K562 (cell line): ENCODE results near the gene PCED1B. TPM values are rescaled to one million over a fixed set of nuclear protein-coding genes. Genes with fewer than 3 reads are reported as not detected.

Source experiments
- BMI1 ChIP-seq: fragments of 150-350 bp; IDR thresholded peaks from 2 replicates; pipeline ENCODE4 v1.6.1; 2014; ENCODE audit warnings: low read length
- KDM4B ChIP-seq, 2 experiments: fragments of 450-650 bp in 1 of 2; sonication (generic) in 1 of 2; IDR thresholded peaks; 2 replicates each; pipeline ENCODE4 v1.6.1; 2016 to 2017; ENCODE audit warnings: borderline replicate concordance in 2 of 2, antibody characterized with exemption in 1 of 2, low read depth in 1 of 2, mild to moderate bottlenecking in 1 of 2
- POU5F1 ChIP-seq: fragments of 150-350 bp; IDR thresholded peaks from 2 replicates; pipeline ENCODE4 v1.6.1; 2014; ENCODE audit warnings: borderline replicate concordance, low read length, low read depth, mild to moderate bottlenecking; ENCODE audit not compliant: partially characterized antibody
- PPARD ChIP-seq: fragments of 250-450 bp; sonication (Bioruptor Pico); IDR thresholded peaks from 2 replicates; pipeline ENCODE4 v1.8.0; 2022; ENCODE audit warnings: inconsistent platforms, mild to moderate bottlenecking, moderate library complexity
- PRPF4 ChIP-seq: fragments of 200-400 bp; formaldehyde crosslinking; IDR thresholded peaks from one replicate; pipeline ENCODE4 v1.6.1; 2017; ENCODE audit warnings: low read length, low read depth, mild to moderate bottlenecking; ENCODE audit not compliant: insufficient read depth, poor library complexity, severe bottlenecking
- RBFOX2 ChIP-seq: fragments of 200-400 bp; formaldehyde crosslinking; IDR thresholded peaks from 2 replicates; pipeline ENCODE4 v1.6.1; 2017; ENCODE audit warnings: low read depth, mild to moderate bottlenecking, low read length, moderate library complexity
- TAF1 ChIP-seq: IDR thresholded peaks from 2 replicates; pipeline ENCODE4 v1.6.1; 2011; ENCODE audit warnings: mild to moderate bottlenecking, low read length, moderate library complexity; ENCODE audit not compliant: insufficient read depth, control insufficient read depth, severe bottlenecking; ENCODE audit errors: extremely low read depth
- TCF3 ChIP-seq: sonication (generic); formaldehyde crosslinking; IDR thresholded peaks from 2 replicates; pipeline ENCODE4 v1.4.0; 2020; ENCODE audit warnings: mild to moderate bottlenecking, missing genetic modification reagents
- THRAP3 ChIP-seq: fragments of 450-650 bp; IDR thresholded peaks from 2 replicates; pipeline ENCODE4 v1.6.1; 2016; ENCODE audit warnings: mild to moderate bottlenecking, inconsistent platforms, borderline replicate concordance
- polyA plus RNA-seq, 8 experiments: library from polyadenylated mRNA; depleted of rRNA in 4 of 8; stranded (reverse) in 5 of 8; unstranded in 3 of 8; fragments of >200 nt; fragmentation: Nextera tagmentation in 2 of 8; fragmentation: Illumina TruSeq in 1 of 8; extraction: Ambion mirVana in 2 of 8; extraction: Trizol in 1 of 8; gene quantifications; 2 replicates each; pipeline versions ENCODE4 v1.2.1 to v1.2.3, GENCODE V29; 2011 to 2014; ENCODE audit warnings: inconsistent platforms in 1 of 8, missing spikeins in 1 of 8
- total RNA-seq, 7 experiments: library from RNA; depleted of rRNA in 6 of 7; stranded (reverse); fragments of >200 nt in 6 of 7; fragmentation: Illumina TruSeq in 2 of 7; extraction: Trizol in 2 of 7; gene quantifications; 2 replicates each; pipeline versions ENCODE4 v1.2.1 to v1.2.3, GENCODE V29; 2011 to 2021; ENCODE audit warnings: low replicate concordance in 1 of 7
- TF ChIP-seq, protein P1 (sequence below): fragments of 250-450 bp; sonication (Bioruptor Pico); IDR thresholded peaks from 2 replicates; pipeline ENCODE4 v1.4.0; 2020
- TF ChIP-seq, protein P2 (sequence below): fragments of 200-800 bp; sonication (Bioruptor generic); IDR thresholded peaks from 2 replicates; pipeline ENCODE4 v1.6.1; 2016; ENCODE audit warnings: missing genetic modification characterization, missing compliant biosample characterization
- TF ChIP-seq, protein P3 (sequence below): fragments of 250-450 bp; sonication (Bioruptor Pico); IDR thresholded peaks from 2 replicates; pipeline ENCODE4 v1.4.0; 2020; ENCODE audit warnings: borderline replicate concordance
- TF ChIP-seq, protein P4 (sequence below): sonication (generic); IDR thresholded peaks from 2 replicates; pipeline ENCODE4 v1.6.1; 2016

The PCED1B gene
- total and polyA plus RNA-seq, 9 of the 15 experiments (the other 6 are each of a cell fraction or from before 2014, with no cell fraction given) = 1.2 to 9.3 (median 2.5) TPM

DNA sequence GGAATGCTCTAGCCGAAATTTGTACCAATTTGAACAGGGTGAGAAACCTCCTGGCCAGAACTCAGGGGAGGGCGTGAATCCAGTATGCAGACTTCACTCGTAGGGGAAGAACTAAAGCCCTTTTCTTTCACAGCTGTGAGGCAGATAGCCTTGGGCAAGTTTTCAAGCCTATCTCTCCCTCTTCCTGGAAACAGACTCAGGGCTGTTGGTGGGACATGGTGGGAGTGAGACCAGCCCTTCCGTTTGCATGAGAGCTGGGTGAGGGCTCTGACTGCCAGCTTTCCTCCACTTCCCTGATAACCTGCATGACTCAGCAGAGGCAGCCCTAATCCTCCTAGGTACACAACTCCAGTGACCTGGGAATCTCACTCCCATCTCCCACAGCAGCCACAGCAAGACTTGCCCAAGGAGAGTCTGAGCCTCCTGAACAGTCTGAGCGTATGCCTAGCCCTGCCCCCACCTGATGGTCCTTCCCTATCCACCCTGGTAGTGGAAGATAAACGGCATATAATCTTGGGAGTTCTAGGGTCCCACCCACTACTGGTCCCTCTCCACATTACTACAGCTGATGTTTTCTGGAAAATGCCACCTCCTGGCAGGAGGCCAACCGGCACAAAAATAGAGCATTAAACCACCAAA lies 170.4 kb downstream of the PCED1B start (continued):
- TF ChIP-seq, protein P1, sequence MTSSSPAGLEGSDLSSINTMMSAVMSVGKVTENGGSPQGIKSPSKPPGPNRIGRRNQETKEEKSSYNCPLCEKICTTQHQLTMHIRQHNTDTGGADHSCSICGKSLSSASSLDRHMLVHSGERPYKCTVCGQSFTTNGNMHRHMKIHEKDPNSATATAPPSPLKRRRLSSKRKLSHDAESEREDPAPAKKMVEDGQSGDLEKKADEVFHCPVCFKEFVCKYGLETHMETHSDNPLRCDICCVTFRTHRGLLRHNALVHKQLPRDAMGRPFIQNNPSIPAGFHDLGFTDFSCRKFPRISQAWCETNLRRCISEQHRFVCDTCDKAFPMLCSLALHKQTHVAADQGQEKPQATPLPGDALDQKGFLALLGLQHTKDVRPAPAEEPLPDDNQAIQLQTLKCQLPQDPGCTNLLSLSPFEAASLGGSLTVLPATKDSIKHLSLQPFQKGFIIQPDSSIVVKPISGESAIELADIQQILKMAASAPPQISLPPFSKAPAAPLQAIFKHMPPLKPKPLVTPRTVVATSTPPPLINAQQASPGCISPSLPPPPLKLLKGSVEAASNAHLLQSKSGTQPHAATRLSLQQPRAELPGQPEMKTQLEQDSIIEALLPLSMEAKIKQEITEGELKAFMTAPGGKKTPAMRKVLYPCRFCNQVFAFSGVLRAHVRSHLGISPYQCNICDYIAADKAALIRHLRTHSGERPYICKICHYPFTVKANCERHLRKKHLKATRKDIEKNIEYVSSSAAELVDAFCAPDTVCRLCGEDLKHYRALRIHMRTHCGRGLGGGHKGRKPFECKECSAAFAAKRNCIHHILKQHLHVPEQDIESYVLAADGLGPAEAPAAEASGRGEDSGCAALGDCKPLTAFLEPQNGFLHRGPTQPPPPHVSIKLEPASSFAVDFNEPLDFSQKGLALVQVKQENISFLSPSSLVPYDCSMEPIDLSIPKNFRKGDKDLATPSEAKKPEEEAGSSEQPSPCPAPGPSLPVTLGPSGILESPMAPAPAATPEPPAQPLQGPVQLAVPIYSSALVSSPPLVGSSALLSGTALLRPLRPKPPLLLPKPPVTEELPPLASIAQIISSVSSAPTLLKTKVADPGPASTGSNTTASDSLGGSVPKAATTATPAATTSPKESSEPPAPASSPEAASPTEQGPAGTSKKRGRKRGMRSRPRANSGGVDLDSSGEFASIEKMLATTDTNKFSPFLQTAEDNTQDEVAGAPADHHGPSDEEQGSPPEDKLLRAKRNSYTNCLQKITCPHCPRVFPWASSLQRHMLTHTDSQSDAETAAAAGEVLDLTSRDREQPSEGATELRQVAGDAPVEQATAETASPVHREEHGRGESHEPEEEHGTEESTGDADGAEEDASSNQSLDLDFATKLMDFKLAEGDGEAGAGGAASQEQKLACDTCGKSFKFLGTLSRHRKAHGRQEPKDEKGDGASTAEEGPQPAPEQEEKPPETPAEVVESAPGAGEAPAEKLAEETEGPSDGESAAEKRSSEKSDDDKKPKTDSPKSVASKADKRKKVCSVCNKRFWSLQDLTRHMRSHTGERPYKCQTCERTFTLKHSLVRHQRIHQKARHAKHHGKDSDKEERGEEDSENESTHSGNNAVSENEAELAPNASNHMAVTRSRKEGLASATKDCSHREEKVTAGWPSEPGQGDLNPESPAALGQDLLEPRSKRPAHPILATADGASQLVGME = no peak
- TF ChIP-seq RBFOX2 = no peak
- TF ChIP-seq, protein P2, sequence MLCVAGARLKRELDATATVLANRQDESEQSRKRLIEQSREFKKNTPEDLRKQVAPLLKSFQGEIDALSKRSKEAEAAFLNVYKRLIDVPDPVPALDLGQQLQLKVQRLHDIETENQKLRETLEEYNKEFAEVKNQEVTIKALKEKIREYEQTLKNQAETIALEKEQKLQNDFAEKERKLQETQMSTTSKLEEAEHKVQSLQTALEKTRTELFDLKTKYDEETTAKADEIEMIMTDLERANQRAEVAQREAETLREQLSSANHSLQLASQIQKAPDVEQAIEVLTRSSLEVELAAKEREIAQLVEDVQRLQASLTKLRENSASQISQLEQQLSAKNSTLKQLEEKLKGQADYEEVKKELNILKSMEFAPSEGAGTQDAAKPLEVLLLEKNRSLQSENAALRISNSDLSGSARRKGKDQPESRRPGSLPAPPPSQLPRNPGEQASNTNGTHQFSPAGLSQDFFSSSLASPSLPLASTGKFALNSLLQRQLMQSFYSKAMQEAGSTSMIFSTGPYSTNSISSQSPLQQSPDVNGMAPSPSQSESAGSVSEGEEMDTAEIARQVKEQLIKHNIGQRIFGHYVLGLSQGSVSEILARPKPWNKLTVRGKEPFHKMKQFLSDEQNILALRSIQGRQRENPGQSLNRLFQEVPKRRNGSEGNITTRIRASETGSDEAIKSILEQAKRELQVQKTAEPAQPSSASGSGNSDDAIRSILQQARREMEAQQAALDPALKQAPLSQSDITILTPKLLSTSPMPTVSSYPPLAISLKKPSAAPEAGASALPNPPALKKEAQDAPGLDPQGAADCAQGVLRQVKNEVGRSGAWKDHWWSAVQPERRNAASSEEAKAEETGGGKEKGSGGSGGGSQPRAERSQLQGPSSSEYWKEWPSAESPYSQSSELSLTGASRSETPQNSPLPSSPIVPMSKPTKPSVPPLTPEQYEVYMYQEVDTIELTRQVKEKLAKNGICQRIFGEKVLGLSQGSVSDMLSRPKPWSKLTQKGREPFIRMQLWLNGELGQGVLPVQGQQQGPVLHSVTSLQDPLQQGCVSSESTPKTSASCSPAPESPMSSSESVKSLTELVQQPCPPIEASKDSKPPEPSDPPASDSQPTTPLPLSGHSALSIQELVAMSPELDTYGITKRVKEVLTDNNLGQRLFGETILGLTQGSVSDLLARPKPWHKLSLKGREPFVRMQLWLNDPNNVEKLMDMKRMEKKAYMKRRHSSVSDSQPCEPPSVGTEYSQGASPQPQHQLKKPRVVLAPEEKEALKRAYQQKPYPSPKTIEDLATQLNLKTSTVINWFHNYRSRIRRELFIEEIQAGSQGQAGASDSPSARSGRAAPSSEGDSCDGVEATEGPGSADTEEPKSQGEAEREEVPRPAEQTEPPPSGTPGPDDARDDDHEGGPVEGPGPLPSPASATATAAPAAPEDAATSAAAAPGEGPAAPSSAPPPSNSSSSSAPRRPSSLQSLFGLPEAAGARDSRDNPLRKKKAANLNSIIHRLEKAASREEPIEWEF = no peak
- TF ChIP-seq TCF3 (CRISPR knock-in tag) = peak; percentile 65
- TF ChIP-seq PPARD = no peak
- no peak for TF ChIP-seq POU5F1
- no peak for TF ChIP-seq THRAP3
- TF ChIP-seq, protein P3, sequence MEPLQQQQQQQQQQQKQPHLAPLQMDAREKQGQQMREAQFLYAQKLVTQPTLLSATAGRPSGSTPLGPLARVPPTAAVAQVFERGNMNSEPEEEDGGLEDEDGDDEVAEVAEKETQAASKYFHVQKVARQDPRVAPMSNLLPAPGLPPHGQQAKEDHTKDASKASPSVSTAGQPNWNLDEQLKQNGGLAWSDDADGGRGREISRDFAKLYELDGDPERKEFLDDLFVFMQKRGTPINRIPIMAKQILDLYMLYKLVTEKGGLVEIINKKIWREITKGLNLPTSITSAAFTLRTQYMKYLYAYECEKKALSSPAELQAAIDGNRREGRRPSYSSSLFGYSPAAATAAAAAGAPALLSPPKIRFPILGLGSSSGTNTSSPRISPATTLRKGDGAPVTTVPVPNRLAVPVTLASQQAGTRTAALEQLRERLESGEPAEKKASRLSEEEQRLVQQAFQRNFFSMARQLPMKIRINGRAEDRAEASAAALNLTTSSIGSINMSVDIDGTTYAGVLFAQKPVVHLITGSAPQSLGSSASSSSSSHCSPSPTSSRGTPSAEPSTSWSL (CRISPR knock-in tag) = no peak
- TF ChIP-seq PRPF4 = no peak
- TF ChIP-seq KDM4B (IDR thresholded peaks at IDR 0.05; ENCODE audit: borderline replicate concordance in 2 of 2, low read depth in 1 of 2) = no peak
- TF ChIP-seq TAF1 = no peak
- no peak for TF ChIP-seq BMI1
- TF ChIP-seq, protein P4, sequence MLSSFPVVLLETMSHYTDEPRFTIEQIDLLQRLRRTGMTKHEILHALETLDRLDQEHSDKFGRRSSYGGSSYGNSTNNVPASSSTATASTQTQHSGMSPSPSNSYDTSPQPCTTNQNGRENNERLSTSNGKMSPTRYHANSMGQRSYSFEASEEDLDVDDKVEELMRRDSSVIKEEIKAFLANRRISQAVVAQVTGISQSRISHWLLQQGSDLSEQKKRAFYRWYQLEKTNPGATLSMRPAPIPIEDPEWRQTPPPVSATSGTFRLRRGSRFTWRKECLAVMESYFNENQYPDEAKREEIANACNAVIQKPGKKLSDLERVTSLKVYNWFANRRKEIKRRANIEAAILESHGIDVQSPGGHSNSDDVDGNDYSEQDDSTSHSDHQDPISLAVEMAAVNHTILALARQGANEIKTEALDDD = no peak; the same call in 1 of the 2 replicates
